Measurements from ENCODE around the gene SLC22A8.
"Not testable (repeated sequence)": the region's sequence is repeated elsewhere in the genome, so short reads cannot be mapped to it uniquely, and the experiment has no call there.

The SLC22A8 gene

DNA sequence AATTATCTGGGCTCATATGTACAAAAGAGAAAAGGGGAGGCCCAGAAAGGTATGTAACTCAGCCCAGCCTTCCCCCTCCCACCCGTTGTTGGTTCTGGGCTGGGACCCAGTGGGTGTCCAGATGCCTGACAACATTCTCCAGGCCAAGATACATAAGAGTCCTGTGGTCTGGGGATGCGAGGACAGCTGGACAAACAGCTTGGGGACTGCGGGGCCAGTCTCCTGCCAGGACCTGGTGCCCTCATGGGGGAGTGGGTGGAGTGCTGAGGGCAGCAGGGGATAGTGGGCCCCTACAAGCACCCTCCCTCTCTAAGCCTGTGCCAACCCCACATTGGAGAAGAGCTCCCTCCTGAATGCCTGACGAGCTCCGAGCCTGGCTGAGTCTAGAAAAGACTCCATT, 27.4 kb downstream of the SLC22A8 start:
- no peak for DNase-seq (ENCODE audit: low read depth in 4 of 4, low spot score in 1 of 4)

DNA sequence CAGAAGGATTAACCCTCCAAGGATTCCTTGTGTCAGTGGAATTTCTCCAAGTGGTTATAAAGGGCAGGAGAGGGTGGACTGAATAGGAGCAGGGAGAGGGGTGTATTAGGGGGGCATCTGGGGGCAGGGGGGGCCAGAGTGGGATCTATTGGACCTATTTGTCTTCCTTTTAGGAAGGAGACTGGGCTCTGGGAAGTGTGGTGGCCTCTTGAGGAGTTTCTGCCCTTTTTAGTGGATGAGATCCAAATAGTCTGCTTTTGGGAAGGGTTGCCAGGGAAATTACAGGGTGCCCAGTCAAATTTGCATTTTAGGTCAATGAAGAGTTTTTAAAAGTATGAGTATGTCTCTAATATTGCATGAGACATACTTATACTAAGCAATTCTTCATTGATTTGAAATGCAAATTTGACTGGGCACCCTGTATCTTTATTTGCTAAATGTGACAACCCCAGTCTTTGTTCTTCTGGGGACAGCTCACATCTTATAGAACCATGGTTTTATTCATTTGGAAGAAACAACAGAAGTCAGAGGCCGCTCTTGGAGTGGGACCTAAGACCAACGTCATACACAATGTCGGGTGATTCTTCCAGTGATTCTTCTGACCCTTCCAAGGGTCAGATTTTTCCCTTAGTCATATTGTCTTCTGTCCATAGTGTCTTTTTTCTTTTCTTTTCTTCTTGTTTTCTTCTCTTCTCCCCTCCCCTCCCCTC, 30.4 kb downstream of the SLC22A8 start:
- DNase-seq (ENCODE audit: low read depth in 4 of 4, low spot score in 1 of 4), result no peak

DNA sequence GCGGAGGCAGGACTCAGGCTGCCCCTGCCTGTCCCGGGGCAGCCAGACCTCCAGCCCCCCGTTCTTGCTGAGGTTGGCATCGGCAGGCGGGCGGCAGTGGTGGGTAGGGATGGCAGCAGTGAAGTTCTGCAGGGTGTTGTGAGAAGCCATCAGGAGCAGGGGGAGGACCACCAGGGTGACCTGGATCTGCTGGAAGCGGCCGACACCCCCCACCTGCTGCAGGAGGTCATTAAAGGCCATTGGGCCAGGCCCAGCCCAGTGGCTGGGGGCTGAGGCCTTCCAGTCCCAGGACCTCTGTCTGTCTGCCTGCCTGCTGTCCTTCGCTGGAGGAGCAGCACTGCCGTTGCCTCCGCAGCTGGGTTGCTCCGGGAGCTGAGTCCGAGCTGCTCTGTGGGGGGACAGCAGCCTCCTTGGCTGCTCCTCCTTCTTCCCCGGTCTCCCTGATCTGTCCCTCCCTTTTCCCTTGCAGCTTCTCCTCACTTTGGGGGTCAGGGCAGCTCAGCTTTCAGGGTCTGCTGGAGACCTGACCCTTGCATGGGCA, 31.1 kb downstream of the SLC22A8 start, which contains the start of gene SLC22A6:
Gene SLC22A6, minus strand, starts transcription at position 517 of the 541 bp plus-strand sequence. Its CDS starts 277 bp downstream, at position 240.
- no peak for DNase-seq (ENCODE audit: low read depth in 4 of 4, low spot score in 1 of 4)

DNA sequence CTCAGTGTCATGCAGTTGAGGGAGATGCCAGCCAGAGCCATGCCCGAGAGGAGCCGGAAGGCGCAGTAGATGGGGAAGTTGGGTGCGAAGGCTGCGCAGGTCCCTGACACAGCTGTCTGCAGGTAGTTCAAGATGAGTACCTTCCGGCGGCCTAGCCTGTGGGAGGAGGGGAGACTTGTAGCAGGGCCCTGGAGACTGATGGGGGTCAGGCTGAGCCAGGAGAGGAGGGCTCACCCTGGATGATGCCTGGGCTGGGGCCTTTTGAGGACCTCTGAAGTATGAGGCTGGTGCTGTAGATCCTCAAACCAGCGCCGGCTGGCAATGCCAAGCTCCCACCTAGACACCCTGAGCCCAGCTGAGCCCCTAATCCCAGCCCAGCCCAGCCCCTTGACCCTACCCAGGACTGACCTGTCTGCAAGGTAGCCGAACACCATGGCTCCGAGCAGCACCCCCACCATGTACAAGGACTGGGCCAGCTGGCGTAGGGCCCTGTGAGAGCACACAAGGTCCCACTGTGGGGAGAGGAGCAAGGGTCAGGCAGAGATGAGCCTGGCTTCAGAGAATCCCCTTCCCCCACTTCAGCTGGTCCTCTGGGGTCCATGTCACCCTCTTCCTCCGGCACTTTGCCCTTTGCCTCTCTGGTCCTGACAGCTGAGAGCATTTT, 32.0 kb downstream of the SLC22A8 start:
- no peak for DNase-seq (ENCODE audit: low read depth in 4 of 4, low spot score in 1 of 4)

DNA sequence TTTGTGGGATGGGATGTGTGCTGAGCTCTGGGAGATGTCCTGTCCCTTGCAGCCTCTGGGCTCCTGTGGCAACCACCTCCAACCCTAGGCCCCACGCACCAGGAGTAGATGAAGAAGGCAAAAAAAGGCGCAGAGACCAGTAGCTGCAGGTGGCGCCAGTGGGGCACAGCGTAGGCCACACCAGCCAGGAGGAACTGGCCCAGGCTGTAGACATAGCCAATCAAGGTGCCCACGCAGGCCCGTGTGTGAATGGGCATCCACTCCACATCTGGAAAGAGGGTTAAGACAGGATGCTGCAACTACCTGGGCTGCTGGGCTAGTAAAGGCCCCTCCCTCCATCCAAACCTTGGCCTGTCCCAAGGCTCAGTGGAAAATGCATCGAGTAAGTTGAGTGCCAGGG, 33.9 kb downstream of the SLC22A8 start:
- DNase-seq (ENCODE audit: low read depth in 4 of 4, low spot score in 1 of 4), result no peak

DNA sequence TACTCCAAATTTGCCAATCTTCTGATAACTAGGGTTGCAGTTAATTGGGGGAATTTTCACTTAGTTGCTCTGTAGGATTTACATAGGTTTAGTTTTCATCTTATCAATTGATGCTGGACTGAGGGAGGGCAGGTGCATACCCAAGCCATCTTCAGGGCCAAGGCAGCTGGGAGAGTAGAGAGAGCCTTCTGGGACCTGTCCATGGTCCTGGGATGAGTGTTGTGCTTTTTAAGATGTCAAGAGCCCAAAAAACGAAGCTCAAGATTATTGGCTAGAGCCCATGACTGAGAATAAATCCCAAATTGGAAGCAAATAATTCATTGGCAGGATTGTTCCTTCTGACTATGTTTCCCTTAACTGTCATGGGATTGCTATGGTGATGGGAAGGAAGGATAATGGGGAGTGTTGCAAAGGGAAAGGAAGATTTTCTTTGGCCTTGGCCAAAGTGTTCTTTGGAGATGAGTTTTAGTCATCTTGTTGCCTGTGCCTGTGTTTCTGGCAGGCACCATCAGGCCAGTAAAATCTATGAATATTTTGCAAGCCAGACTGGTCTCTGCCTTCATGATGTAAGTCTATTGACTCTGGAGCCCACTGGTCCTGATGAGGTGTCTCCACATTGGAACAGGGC, 35.4 kb downstream of the SLC22A8 start:
- DNase-seq (ENCODE audit: low read depth in 4 of 4, low spot score in 1 of 4), result no peak

DNA sequence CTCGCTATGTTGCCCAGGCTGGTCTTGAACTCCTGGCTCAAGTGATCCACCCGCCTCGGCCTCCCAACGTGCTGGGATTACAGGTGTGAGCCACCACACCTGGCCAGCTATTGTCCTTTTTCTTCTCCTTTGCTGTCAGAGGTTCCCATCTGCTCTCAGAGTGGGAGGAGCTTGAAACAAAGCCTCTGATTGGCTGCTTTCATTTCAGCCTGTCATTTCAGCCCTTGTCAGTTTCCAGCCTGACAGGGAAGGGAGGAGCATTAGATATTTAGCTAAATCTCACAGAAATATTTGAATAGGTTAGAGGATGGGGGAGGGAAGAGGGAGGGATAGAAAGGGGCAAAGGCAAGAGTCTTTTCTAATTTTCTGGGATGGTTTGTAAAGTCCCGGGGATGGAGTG, 39.5 kb downstream of the SLC22A8 start:
- DNase-seq (ENCODE audit: low read depth in 4 of 4, low spot score in 1 of 4), result no peak

DNA sequence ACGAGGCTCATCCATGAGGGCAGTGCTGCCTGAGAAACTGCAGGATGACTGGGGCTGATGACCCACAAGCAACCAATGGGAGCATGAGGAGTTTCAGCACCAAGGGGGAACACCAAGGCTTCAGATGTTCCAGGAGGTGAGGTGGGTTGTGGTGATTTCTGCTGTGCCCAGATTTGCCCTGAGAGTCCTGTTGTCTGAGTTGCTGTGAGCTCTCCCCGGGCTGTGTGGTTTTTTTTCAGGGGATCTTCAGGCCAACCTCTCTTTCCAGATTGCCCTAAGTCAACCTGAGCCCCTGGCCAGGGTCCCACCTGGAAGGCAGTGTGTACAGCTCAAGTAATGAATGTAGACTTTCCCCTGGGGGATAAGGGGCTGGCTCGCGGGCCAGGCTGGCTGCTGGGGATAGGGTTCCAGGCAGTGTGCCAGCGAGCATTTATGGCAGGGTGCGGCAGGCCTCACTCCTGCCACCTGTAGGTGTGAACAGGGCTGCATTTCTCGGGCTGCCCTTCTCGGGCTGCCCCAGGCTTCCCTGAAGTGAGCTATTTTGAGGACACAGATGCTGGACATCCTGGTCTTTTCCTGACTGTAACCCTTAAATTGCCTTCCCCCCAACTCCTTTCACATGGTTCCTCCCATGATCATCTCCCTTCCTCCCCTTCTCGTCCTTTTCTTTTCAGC, 40.7 kb downstream of the SLC22A8 start:
- no peak for DNase-seq (ENCODE audit: low read depth in 4 of 4, low spot score in 1 of 4)

DNA sequence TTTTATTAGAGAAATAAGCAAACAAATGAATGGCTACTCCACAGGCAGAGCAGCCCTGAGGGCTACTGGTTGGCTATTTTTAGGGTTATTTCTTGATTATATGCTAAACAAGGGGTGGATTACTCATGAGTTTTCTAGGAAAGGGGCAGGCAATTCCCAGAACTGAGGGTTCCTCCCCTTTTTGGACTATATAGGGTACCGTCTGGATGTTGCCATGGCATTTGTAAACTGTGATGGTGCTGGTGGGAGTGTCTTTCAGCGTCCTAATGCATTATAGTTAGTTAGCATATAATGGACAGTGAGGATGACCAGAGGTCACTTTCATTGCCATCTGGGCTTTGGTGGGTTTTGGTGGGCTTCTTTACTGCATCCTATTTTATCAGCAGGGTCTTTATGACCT, 50.1 kb downstream of the SLC22A8 start:
- DNase-seq (ENCODE audit: low read depth in 4 of 4, low spot score in 1 of 4), result no peak

DNA sequence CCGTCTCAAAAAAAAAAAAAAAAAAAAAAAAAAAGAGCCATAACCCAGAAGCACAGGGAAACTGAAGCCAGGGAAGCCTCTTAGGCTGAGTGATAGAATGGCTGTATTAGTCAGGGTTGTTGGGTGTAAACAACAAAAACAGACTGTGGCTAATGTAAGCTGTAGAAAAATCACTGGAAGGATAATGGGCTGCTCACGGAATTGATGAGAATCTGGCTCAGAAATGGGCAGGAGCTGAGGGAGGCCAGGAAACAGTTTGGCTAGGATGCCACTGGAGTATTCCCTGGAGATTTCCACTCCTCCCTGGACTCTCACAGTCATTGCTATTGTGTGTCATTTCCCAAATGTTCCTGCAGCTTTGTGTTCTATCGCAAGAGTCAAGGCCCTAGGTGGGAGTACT, 53.2 kb downstream of the SLC22A8 start:
- no peak for DNase-seq (ENCODE audit: low read depth in 4 of 4, low spot score in 1 of 4)

DNA sequence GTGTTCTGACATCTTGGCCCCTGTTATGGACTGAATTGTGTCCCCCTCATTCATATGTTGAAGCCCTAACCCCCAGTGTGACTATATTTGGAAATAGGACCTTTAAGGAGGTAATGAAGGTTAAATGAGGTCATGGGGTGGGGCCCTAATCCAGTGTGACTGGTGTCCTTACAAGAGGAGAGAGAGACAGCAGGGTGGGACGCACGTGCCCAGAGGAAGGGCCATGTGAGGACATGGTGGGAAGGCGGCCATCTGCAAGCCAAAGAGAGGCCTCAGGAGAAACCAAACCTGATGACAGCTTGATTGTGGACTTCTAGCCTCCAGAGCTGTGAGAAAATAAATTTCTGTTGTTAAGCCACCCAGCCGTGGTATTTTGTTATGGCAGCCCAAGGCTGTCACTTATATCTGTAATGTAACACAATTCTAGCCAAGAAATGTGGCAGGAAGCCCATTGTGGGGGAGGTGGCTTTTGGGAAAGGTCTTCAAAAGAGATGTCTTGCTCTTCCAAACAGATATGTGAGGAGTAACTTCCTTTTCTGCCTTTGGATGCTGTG, 54.5 kb downstream of the SLC22A8 start:
- no peak for DNase-seq (ENCODE audit: low read depth in 4 of 4, low spot score in 1 of 4)

DNA sequence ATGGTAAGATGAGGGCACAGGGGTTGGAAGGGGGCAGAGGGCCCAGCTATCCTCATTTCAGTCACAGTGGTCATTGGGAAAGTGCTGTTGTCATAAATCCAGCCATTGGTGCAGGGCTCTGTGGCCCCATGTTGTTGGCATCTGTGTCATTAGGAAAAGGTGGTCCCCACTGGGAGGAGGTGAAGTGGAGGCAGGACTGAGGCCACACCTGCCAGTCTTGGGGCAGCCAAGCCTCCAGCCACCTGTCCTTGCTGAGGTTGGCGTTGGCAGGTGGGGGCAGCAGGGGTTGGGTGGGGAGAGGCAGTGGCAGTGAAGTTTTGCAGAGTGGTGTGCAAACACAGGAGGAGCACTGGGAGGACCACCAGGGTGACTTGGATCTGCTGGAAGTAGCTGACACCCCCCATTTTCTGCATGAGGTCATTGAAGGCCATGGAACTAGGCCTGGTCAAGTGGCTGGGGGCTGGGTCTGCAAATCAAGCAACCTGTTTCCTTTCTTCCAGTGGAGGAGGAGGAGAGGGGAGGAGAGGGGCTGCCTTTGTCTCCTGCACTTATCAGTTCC, 56.1 kb downstream of the SLC22A8 start:
- DNase-seq (ENCODE audit: low read depth in 4 of 4, low spot score in 1 of 4), result no peak

DNA sequence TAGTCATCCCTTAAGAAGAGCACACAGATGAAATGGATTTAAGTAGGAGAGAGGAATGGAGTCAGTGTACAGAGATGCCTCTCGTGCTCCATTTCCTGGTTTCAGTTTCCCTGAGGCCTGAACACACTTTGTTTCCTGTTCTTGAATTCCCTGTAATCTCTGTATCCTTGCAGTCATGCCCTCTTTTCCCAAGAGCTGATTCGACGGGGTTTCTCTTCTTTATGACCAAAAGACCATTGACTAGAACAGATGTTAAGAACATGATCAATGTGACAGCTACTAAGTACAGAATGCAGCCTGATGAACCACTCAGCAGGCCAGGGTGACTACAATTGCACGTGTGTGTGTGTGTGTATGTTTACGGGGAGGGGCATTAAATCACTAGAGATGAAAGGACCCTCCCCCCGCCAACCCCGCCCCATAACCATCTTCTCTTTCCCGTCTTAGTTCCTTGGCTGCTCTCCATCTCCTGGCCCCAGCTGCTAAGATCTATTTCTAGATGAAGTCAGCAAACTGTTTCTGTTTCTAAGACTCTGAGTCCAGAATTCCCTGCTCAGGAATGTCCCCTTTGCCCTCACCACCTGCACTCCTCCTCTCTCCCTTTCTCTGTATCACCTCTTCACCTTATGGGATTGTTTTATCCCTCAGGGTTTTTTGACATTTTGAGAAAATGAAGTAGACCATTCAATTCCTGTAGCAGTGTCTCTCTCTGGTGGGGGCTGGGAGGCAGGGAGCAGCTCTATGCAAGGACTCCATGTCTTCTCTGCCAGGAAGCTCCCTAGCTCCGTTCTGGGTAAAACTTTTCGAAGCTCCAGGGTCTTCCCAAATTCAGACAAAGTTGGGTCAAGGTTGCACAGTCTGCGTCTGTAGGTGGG, 56.9 kb downstream of the SLC22A8 start:
- DNase-seq (ENCODE audit: low read depth in 4 of 4, low spot score in 1 of 4), result no peak

DNA sequence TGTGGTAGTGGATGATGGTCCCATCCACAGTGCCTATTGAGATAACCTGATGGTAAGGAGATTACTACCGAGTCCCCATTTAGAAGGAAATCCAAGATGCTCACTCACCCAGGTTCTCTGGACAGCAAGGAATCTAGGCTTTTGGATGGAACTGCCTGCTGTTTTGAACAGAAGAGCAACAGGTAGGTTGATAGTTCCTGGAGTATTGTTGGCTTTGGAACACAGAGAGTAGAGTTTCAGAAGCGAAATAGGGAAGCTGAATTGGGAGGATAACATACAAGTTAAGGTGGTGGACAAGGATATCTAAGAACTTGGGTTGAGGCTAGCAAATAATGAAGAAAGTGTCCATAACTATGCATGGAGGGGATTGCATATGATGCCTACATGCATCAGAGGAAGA, 58.5 kb downstream of the SLC22A8 start:
- no peak for DNase-seq (ENCODE audit: low read depth in 4 of 4, low spot score in 1 of 4)

DNA sequence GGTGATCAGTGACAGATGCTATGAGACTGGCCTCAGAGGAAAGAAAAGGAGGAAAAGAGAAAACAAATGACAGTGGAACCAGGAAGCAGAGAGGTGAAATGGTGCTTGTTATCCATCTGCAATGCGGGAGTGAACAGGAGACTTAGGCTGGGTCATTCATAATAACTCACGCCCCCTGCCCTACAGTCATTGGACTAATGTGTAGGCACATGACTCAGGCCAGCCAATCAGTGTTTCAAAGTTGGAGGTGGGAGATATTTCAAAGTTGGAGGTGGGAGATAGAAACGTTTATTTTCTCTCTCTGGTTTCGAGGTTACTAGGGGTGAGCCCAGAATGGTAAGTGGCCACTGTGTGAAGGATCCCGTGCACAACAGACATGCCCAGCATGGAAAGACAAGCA, 61.2 kb downstream of the SLC22A8 start:
- DNase-seq (ENCODE audit: low read depth in 4 of 4, low spot score in 1 of 4), result no peak

DNA sequence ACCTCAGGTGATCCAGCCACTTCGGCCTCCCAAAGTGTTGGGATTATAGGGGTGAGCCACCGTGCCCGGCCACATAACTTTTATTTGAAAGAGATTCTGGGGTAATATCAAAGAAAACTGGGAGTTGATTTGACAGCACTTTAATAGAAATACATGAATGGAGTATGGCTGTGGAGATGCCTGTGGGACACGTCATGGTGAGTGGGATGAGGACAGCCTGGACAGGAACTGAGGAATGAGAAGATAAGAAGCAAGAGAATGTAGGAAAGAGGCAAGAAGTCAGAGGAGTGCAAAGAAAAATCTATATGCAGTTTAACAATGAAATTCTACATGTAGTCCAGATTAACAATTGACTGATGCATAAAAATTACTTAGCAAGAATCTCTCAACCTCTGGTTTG, 61.8 kb downstream of the SLC22A8 start:
- DNase-seq (ENCODE audit: low read depth in 4 of 4, low spot score in 1 of 4), result no peak

DNA sequence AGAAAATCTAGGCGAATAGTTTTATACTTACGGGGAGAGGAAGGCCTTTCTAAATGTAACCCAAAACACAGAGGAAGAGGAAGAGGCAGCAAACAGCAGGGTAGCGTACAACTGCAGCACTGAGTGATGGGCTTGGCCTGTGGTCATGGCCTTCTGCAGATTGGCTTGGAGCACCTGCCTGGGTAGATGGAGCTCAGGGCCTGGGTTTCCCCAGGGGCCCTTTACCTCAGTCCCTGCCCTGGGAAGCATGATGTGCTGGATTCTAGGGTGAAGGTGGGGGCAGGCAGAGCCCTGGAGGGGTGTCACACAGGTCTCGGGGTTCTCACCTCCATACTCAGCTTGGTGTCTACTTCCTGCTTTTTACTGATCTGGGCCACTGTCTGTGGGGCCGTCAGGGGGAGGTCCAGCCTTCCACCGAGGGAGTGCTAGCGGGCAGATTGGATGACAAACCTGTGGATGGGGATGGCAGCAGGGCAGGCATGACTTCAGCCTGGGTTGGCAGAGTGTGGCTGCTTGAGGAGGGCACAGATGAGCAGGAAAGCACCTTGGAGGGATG, 66.8 kb downstream of the SLC22A8 start:
- no peak for DNase-seq (ENCODE audit: low read depth in 4 of 4, low spot score in 1 of 4)

DNA sequence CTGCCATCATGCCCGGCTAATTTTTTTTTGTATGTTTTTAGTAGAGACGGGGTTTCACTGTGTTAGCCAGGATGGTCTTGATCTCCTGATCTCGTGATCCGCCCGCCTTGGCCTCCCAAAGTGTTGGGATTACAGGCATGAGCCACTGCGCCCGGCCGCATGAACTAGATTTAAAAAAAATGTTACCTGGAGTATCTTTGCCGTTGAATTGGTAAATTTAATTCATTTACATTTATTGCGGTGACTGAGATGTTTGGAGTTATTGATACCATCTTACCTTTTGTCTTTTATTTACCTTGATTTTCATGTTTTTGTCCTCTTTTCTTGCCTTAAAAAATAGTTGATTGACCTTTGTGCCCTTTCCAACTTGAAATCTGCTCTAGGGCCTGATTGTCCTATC, 70.1 kb downstream of the SLC22A8 start:
- not testable (repeated sequence) for DNase-seq (ENCODE audit: low read depth in 4 of 4, low spot score in 1 of 4)
